Measurements from ENCODE around the gene TRAPPC2L.

Gene TRAPPC2L

GRCh38 chr16:88867581-88868246, 10.8 kb downstream of the TRAPPC2L start:
- CTCF ChIA-PET: no interaction called here

GRCh38 chr16:88868974-88869672, 12.2 kb downstream of the TRAPPC2L start:
- ChIA-PET CTCF (interaction anchor here (0.7 kb wide), 1 partner anchor 132 kb away, joined by 3 read pairs; no protein-coding TSS in a partner anchor), POLR2A (interaction anchor here (1.2 kb wide), 1 partner anchor 12 kb away, joined by 7 read pairs; the partner anchor contains the start of genes GALNS and TRAPPC2L)
- no peak for DNase-seq (ENCODE audit: extremely low spot score)
- TF ChIP-seq CTBP1 (IDR thresholded peaks at IDR 0.05; ENCODE audit: borderline replicate concordance): no peak
- no peak for TF ChIP-seq SP1 (IDR thresholded peaks at IDR 0.05)
- no peak for TF ChIP-seq TARDBP (IDR thresholded peaks at IDR 0.05)
- TF ChIP-seq FOXA1 (IDR thresholded peaks at IDR 0.05): no peak
- TF ChIP-seq HDGF (IDR thresholded peaks at IDR 0.05; ENCODE audit: borderline replicate concordance): no peak
- TF ChIP-seq FOXM1 (IDR thresholded peaks at IDR 0.05; ENCODE audit: borderline replicate concordance): no peak
- no peak for TF ChIP-seq PKNOX1 (IDR thresholded peaks at IDR 0.05)
- TF ChIP-seq LEF1 (IDR thresholded peaks at IDR 0.05; ENCODE audit: borderline replicate concordance): no peak
- TF ChIP-seq SUZ12 (IDR thresholded peaks at IDR 0.05): no peak
- TF ChIP-seq NFRKB (IDR thresholded peaks at IDR 0.05): no peak
- TF ChIP-seq FOXK2 (IDR thresholded peaks at IDR 0.05): no peak
- TF ChIP-seq BHLHE40 (IDR thresholded peaks at IDR 0.05; ENCODE audit: borderline replicate concordance): no peak
- no peak for TF ChIP-seq ZNF384 (IDR thresholded peaks at IDR 0.05)

More at GRCh38 chr16:88867581-88868246, 10.8 kb downstream of the TRAPPC2L start:
- no peak for TF ChIP-seq ARNT (IDR thresholded peaks at IDR 0.05)
- TF ChIP-seq HDGF (IDR thresholded peaks at IDR 0.05; ENCODE audit: borderline replicate concordance): no peak
- TF ChIP-seq SP1 (IDR thresholded peaks at IDR 0.05): no peak
- TF ChIP-seq BHLHE40 (IDR thresholded peaks at IDR 0.05; ENCODE audit: borderline replicate concordance): no peak
- TF ChIP-seq FOXM1 (IDR thresholded peaks at IDR 0.05; ENCODE audit: borderline replicate concordance): no peak
- TF ChIP-seq FOXA1 (IDR thresholded peaks at IDR 0.05): no peak
- DNase-seq (ENCODE audit: extremely low spot score): no peak
- POLR2A ChIA-PET: interaction anchor here (0.7 kb wide), 1 partner anchor 23 kb away, joined by 3 read pairs; no protein-coding TSS in a partner anchor

- CTCF ChIA-PET: no interaction called here
- DNase-seq (ENCODE audit: extremely low spot score): no peak
- POLR2A ChIA-PET: interaction anchor here (1.2 kb wide), 1 partner anchor 12 kb away, joined by 7 read pairs; the partner anchor contains the start of genes GALNS and TRAPPC2L
- no peak for TF ChIP-seq ARNT (IDR thresholded peaks at IDR 0.05)
- TF ChIP-seq PKNOX1 (IDR thresholded peaks at IDR 0.05): no peak
Measured at GRCh38 chr16:88869673-88869980, 12.7 kb downstream of the TRAPPC2L start.

GRCh38 chr16:88870608-88871348, 13.9 kb downstream of the TRAPPC2L start:
- ChIA-PET POLR2A (no interaction called here), CTCF (no interaction called here)
- no peak for TF ChIP-seq CTBP1 (IDR thresholded peaks at IDR 0.05; ENCODE audit: borderline replicate concordance)
- TF ChIP-seq BHLHE40 (IDR thresholded peaks at IDR 0.05; ENCODE audit: borderline replicate concordance): no peak
- no peak for DNase-seq (ENCODE audit: extremely low spot score)

GRCh38 chr16:88871349-88871702, 14.4 kb downstream of the TRAPPC2L start:
- ChIA-PET POLR2A (no interaction called here), CTCF (no interaction called here)
- DNase-seq (ENCODE audit: extremely low spot score): no peak
- no peak for TF ChIP-seq SP1 (IDR thresholded peaks at IDR 0.05)
- TF ChIP-seq CTBP1 (IDR thresholded peaks at IDR 0.05; ENCODE audit: borderline replicate concordance): no peak
- no peak for TF ChIP-seq BHLHE40 (IDR thresholded peaks at IDR 0.05; ENCODE audit: borderline replicate concordance)
- TF ChIP-seq ZNF384 (IDR thresholded peaks at IDR 0.05): no peak
- no peak for TF ChIP-seq FOXK2 (IDR thresholded peaks at IDR 0.05)
- TF ChIP-seq PKNOX1 (IDR thresholded peaks at IDR 0.05): no peak
- no peak for TF ChIP-seq L3MBTL2 (conservative IDR thresholded peaks at IDR 0.05)
- no peak for TF ChIP-seq ARNT (IDR thresholded peaks at IDR 0.05)
- no peak for TF ChIP-seq FOXA1 (IDR thresholded peaks at IDR 0.05)
- TF ChIP-seq ELF4 (IDR thresholded peaks at IDR 0.05): no peak
- no peak for TF ChIP-seq NFRKB (IDR thresholded peaks at IDR 0.05)
- TF ChIP-seq FOXM1 (IDR thresholded peaks at IDR 0.05; ENCODE audit: borderline replicate concordance): no peak
- no peak for TF ChIP-seq SUZ12 (IDR thresholded peaks at IDR 0.05)
- TF ChIP-seq HDGF (IDR thresholded peaks at IDR 0.05; ENCODE audit: borderline replicate concordance): no peak

- ChIA-PET CTCF (no interaction called here), POLR2A (no interaction called here)
- no peak for DNase-seq (ENCODE audit: extremely low spot score)
- TF ChIP-seq L3MBTL2 (conservative IDR thresholded peaks at IDR 0.05): no peak
Measured at GRCh38 chr16:88871730-88872416, 14.9 kb downstream of the TRAPPC2L start.

All from HEK293T (cell line).